Loucy (cell line): Measurements from ENCODE around the gene VAPB.

ENCODE experiments used
- H2AFZ ChIP-seq: fragments of 200-600 bp; sonication (generic); 2 replicates; pipeline ENCODE4 v1.6.0; 2016; ENCODE audit warnings: antibody characterized with exemption, mild to moderate bottlenecking, low read length, moderate library complexity
- H3F3A ChIP-seq: fragments of 200-600 bp; 2 replicates; pipeline ENCODE4 v1.6.0; 2016; ENCODE audit warnings: antibody characterized with exemption, low read depth, mild to moderate bottlenecking
- H3K27me3 ChIP-seq: fragments of 200-600 bp; sonication (generic); 2 replicates; pipeline ENCODE4 v1.6.1; 2014; ENCODE audit warnings: low read length, mild to moderate bottlenecking; ENCODE audit not compliant: insufficient read depth, poor library complexity, severe bottlenecking
- H3K36me3 ChIP-seq: fragments of 200-600 bp; sonication (generic); 2 replicates; pipeline ENCODE4 v1.6.1; 2016; ENCODE audit warnings: low read length; ENCODE audit not compliant: insufficient read depth
- H3K4me1 ChIP-seq: fragments of 200-600 bp; sonication (generic); 2 replicates; pipeline ENCODE4 v1.5.1; 2014; ENCODE audit warnings: low read length, mild to moderate bottlenecking; ENCODE audit not compliant: insufficient read depth, poor library complexity, severe bottlenecking
- H3K4me2 ChIP-seq: fragments of 200-600 bp; sonication (generic); 2 replicates; pipeline ENCODE4 v1.6.0; 2014; ENCODE audit warnings: antibody characterized with exemption, low read length, low read depth, mild to moderate bottlenecking; ENCODE audit not compliant: poor library complexity, severe bottlenecking
- H3K4me3 ChIP-seq: fragments of 200-600 bp; sonication (generic); 2 replicates; pipeline ENCODE4 v1.5.1; 2014; ENCODE audit warnings: low read length, mild to moderate bottlenecking, mixed read lengths; ENCODE audit not compliant: poor library complexity, severe bottlenecking
- H3K79me2 ChIP-seq: fragments of 200-600 bp; sonication (generic); 2 replicates; pipeline ENCODE4 v1.6.1; 2014; ENCODE audit warnings: low read length; ENCODE audit not compliant: insufficient read depth
- H3K9ac ChIP-seq: fragments of 200-600 bp; sonication (generic); 2 replicates; pipeline ENCODE4 v1.6.0; 2014; ENCODE audit warnings: mild to moderate bottlenecking, low read depth, low read length, moderate library complexity; ENCODE audit not compliant: poor library complexity, severe bottlenecking
- H3K9me2 ChIP-seq: fragments of 200-600 bp; sonication (generic); replicated peaks from 2 replicates; pipeline ENCODE4 v1.6.1; 2016; ENCODE audit warnings: low read depth, low read length, mixed read lengths
- H3K9me3 ChIP-seq: fragments of 200-600 bp; sonication (generic); 2 replicates; pipeline ENCODE4 v1.6.1; 2014; ENCODE audit warnings: mild to moderate bottlenecking, antibody characterized with exemption, low read length, low read depth; ENCODE audit not compliant: insufficient read depth
- H4K20me1 ChIP-seq: fragments of 200-600 bp; sonication (generic); 2 replicates; pipeline ENCODE4 v1.6.0; 2014; ENCODE audit warnings: antibody characterized with exemption, low read length, mild to moderate bottlenecking; ENCODE audit not compliant: insufficient read depth, poor library complexity, severe bottlenecking
- CTCF ChIP-seq: fragments of 200-600 bp; sonication (generic); conservative IDR thresholded peaks from 2 replicates; pipeline ENCODE4 v1.5.1; 2014; ENCODE audit warnings: mild to moderate bottlenecking, antibody characterized with exemption, low read length
- EZH2phosphoT487 ChIP-seq: fragments of 200-600 bp; IDR thresholded peaks from 2 replicates; pipeline ENCODE4 v1.6.1; 2018; ENCODE audit warnings: antibody characterized with exemption, mild to moderate bottlenecking, moderate library complexity, borderline replicate concordance

Gene VAPB

DNA sequence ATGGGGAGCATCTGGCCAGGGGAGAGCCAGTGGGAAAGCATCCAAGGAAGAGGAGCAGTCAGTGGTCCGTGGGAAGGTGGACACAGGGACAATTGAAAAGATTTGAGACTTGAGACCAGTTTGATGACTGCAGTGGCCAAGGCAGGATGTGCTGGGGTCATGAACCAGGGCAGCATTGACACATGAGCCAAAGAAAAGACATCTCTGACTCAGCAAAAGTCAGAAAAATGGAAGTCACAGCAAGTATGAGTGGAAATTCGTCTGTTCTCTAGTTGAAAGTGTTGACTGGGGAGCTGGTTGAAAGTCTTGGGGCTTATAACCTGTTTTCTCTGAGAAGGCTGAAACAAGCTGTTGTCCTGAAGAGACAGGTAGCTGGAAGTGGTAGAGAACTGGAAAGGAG lies 48.2 kb upstream of the VAPB start:
- Histone ChIP-seq H2AFZ (no peak overlapping the region), H3K9ac (no peak overlapping the region), H3K4me3 (no peak overlapping the region), H3K79me2 (peaks cover 45% of the 10 kb centered on the region; the same call in 1 of the 2 replicates), H3K36me3 (peaks cover 19% of the 10 kb centered on the region; the same call in 1 of the 2 replicates), H3F3A (no peaks in the 10 kb centered on the region), H3K4me1 (peaks cover 6% of the 10 kb centered on the region), H3K27me3 (no peaks in the 10 kb centered on the region), H3K4me2 (no peak overlapping the region), H3K9me3 (no peaks in the 10 kb centered on the region), H3K9me2 (no peaks in the 10 kb centered on the region), H4K20me1 (peaks cover 6% of the 10 kb centered on the region)
- TF ChIP-seq EZH2phosphoT487 (no peak), CTCF (no peak)

DNA sequence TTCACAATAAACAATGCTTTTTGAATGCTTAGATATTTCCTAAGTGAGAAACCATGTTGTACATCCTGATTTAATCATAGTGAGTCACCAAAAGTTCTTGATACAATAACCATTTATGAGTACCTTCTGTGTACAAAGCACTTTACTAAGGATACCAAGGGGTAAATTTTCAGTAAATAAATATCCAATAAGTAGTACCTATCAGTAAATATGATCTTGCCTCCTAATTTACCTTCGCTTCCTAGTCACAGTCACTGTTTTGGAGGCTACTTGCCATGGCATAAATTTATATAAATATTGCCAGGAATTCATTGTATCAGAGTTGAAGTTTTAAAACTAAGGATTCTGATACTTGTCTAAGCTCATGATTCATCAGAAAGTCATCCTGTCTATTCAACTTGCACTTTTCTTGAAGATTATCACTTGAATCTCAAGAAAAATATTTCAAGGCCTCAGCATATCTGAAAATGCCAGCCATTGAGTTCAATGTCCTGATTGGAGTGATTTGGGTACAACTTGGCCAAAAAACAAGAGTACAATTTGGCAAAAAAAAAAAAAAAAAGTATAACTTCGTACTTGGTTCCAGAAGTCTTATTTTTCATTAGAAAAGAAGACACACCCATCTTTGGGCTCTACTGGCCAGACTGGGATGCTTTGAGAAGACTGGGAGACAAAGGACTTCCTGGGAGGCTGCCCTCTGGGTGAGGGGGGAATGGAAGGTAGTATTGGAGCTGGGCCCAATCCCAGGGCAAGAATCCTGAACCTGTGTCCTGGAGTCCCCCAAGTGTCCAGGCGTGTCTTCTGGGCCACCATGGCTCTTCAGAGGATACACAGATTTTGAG lies 46.7 kb upstream of the VAPB start:
- Histone ChIP-seq H4K20me1 (no peaks in the 10 kb centered on the region), H3K27me3 (no peaks in the 10 kb centered on the region), H3K4me3 (no peak overlapping the region), H3K9me2 (no peaks in the 10 kb centered on the region), H2AFZ (no peak overlapping the region), H3K4me1 (peaks cover 6% of the 10 kb centered on the region), H3K9ac (no peak overlapping the region), H3F3A (no peaks in the 10 kb centered on the region), H3K4me2 (no peak overlapping the region), H3K36me3 (peaks cover 34% of the 10 kb centered on the region; the same call in 1 of the 2 replicates), H3K9me3 (no peaks in the 10 kb centered on the region), H3K79me2 (peaks cover 32% of the 10 kb centered on the region; the same call in 1 of the 2 replicates)
- TF ChIP-seq EZH2phosphoT487 (no peak), CTCF (no peak)

DNA sequence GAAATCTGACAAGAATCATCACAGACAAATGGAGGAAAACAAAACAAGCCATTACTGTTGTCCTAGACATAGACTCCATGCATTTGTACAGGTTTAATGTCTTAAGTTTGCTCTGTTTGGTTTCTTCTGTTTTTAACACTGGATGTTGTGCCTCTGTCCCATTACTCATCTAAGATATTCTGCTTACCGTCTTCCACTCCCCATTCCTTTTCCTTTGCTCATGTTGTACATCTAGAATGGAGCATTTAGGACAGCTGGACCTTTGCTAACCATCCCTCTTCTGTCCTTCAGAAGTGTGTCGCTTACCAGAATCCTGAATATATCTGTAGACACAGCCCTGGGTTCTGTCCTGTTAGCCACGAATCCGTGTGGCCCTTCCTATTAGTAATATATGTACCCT lies 44.3 kb upstream of the VAPB start:
- H4K20me1 ChIP-seq, result no peaks in the 10 kb centered on the region
- no peak overlapping the region for H2AFZ ChIP-seq
- TF ChIP-seq EZH2phosphoT487 (no peak), CTCF (no peak)
- no peaks in the 10 kb centered on the region for H3F3A ChIP-seq
- H3K27me3 ChIP-seq, result no peaks in the 10 kb centered on the region
- no peaks in the 10 kb centered on the region for H3K9me2 ChIP-seq
- peaks cover 12% of the 10 kb centered on the region; the same call in 1 of the 2 replicates for H3K79me2 ChIP-seq
- H3K4me2 ChIP-seq, result no peak overlapping the region
- no peak overlapping the region for H3K4me3 ChIP-seq
- no peaks in the 10 kb centered on the region for H3K9me3 ChIP-seq
- H3K9ac ChIP-seq, result no peak overlapping the region
- peaks cover 45% of the 10 kb centered on the region; the same call in 1 of the 2 replicates for H3K36me3 ChIP-seq
- peaks cover 6% of the 10 kb centered on the region for H3K4me1 ChIP-seq
